K562 (cell line): ENCODE data around the gene CTNS. TPM values are rescaled to one million over a fixed set of nuclear protein-coding genes. Genes with fewer than 3 reads are reported as not detected.

Source experiments
- ADNP ChIP-seq: fragments of 200-800 bp; sonication (Bioruptor generic); IDR thresholded peaks from 2 replicates; pipeline ENCODE4 v1.6.1; 2016; ENCODE audit warnings: missing genetic modification characterization, missing compliant biosample characterization
- CTCF ChIP-seq, 3 experiments: IDR thresholded peaks in 2 of 3; conservative IDR thresholded peaks in 1 of 3; 2 replicates each; pipeline ENCODE4 v1.5.1; 2011 to 2012; ENCODE audit warnings: low read length in 3 of 3, mild to moderate bottlenecking in 3 of 3, control low read depth in 2 of 3, improper control_type of control experiment in 1 of 3, inconsistent platforms in 1 of 3, low read depth in 1 of 3, mixed read lengths in 1 of 3, moderate library complexity in 1 of 3; ENCODE audit not compliant: insufficient read depth in 2 of 3
- GABPB2 ChIP-seq: fragments of 250-450 bp; sonication (Bioruptor Pico); conservative IDR thresholded peaks from 2 replicates; pipeline ENCODE4 v1.5.1; 2021; ENCODE audit warnings: mild to moderate bottlenecking
- NR2F6 ChIP-seq: fragments of 450-650 bp; formaldehyde crosslinking; IDR thresholded peaks from 2 replicates; pipeline ENCODE4 v1.4.0; 2020; ENCODE audit warnings: mild to moderate bottlenecking
- POLR2G ChIP-seq: fragments of 200-400 bp; formaldehyde crosslinking; IDR thresholded peaks from 2 replicates; pipeline ENCODE4 v1.6.1; 2017; ENCODE audit warnings: low read depth, mild to moderate bottlenecking, antibody characterized with exemption, low read length, moderate library complexity
- RFX5 ChIP-seq: IDR thresholded peaks from 2 replicates; pipeline ENCODE4 v1.6.1; 2011; ENCODE audit warnings: low read depth, mild to moderate bottlenecking, improper control_type of control experiment, low read length
- SNIP1 ChIP-seq: fragments of 450-650 bp; IDR thresholded peaks from 2 replicates; pipeline ENCODE4 v1.7.1; 2017; ENCODE audit warnings: low read depth, mild to moderate bottlenecking
- SPI1 ChIP-seq: IDR thresholded peaks from 2 replicates; pipeline ENCODE4 v1.6.1; 2011; ENCODE audit warnings: low read depth, low read length, control low read depth, borderline replicate concordance
- TFAM ChIP-seq: fragments of 250-450 bp; sonication (Bioruptor Pico); conservative IDR thresholded peaks from 2 replicates; pipeline ENCODE4 v1.5.0; 2021; ENCODE audit warnings: mild to moderate bottlenecking, moderate library complexity
- YBX1 ChIP-seq: fragments of 450-650 bp; IDR thresholded peaks from 2 replicates; pipeline ENCODE4 v1.7.1; 2016; ENCODE audit warnings: mild to moderate bottlenecking
- ZBTB17 ChIP-seq: fragments of 450-650 bp; formaldehyde crosslinking; IDR thresholded peaks from 2 replicates; pipeline ENCODE4 v1.4.0; 2020; ENCODE audit warnings: mild to moderate bottlenecking
- ZNF197 ChIP-seq: fragments of 200-800 bp; sonication (Bioruptor generic); IDR thresholded peaks from 2 replicates; pipeline ENCODE4 v1.6.1; 2016; ENCODE audit warnings: low read depth, missing genetic modification characterization, missing compliant biosample characterization
- ZNF224 ChIP-seq: sonication (generic); formaldehyde crosslinking; IDR thresholded peaks from 2 replicates; pipeline ENCODE4 v1.8.0; 2022; ENCODE audit warnings: mild to moderate bottlenecking, missing genetic modification reagents
- ZNF24 ChIP-seq: fragments of 450-650 bp; IDR thresholded peaks from 2 replicates; pipeline ENCODE4 v1.6.1; 2016
- ZNF76 ChIP-seq: fragments of 250-450 bp; sonication (Bioruptor Pico); IDR thresholded peaks from 2 replicates; pipeline ENCODE4 v1.4.0; 2020; ENCODE audit warnings: mild to moderate bottlenecking, moderate library complexity, borderline replicate concordance
- polyA plus RNA-seq, 8 experiments: library from polyadenylated mRNA; depleted of rRNA in 4 of 8; stranded (reverse) in 5 of 8; unstranded in 3 of 8; fragments of >200 nt; fragmentation: Nextera tagmentation in 2 of 8; fragmentation: Illumina TruSeq in 1 of 8; extraction: Ambion mirVana in 2 of 8; extraction: Trizol in 1 of 8; gene quantifications; 2 replicates each; pipeline versions ENCODE4 v1.2.1 to v1.2.3, GENCODE V29; 2011 to 2014; ENCODE audit warnings: inconsistent platforms in 1 of 8, missing spikeins in 1 of 8
- total RNA-seq, 7 experiments: library from RNA; depleted of rRNA in 6 of 7; stranded (reverse); fragments of >200 nt in 6 of 7; fragmentation: Illumina TruSeq in 2 of 7; extraction: Trizol in 2 of 7; gene quantifications; 2 replicates each; pipeline versions ENCODE4 v1.2.1 to v1.2.3, GENCODE V29; 2011 to 2021; ENCODE audit warnings: low replicate concordance in 1 of 7
- TF ChIP-seq, protein P1 (sequence below): fragments of 250-450 bp; sonication (Bioruptor Pico); IDR thresholded peaks from 2 replicates; pipeline ENCODE4 v1.5.0; 2021
- TF ChIP-seq, protein P2 (sequence below), 2 experiments: fragments of 450-650 bp; formaldehyde crosslinking in 1 of 2; IDR thresholded peaks; 2 replicates each; pipeline versions ENCODE4 v1.4.0 to v1.6.1; 2014 to 2020; ENCODE audit warnings: mild to moderate bottlenecking in 2 of 2, borderline replicate concordance in 1 of 2, low read depth in 1 of 2

The CTNS gene
- total and polyA plus RNA-seq, 9 of the 15 experiments (the other 6 are each of a cell fraction or from before 2014, with no cell fraction given): 0.66 to 8.4 (median 4.9) TPM

- TF ChIP-seq, protein P1, sequence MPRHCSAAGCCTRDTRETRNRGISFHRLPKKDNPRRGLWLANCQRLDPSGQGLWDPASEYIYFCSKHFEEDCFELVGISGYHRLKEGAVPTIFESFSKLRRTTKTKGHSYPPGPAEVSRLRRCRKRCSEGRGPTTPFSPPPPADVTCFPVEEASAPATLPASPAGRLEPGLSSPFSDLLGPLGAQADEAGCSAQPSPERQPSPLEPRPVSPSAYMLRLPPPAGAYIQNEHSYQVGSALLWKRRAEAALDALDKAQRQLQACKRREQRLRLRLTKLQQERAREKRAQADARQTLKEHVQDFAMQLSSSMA (CRISPR knock-in tag): no peak
- TF ChIP-seq SPI1 (no peak), ZNF197 (CRISPR knock-in tag) (no peak), ADNP (tag) (no peak), ZBTB17 (CRISPR knock-in tag) (no peak), GABPB2 (CRISPR knock-in tag) (no peak), CTCF (IDR thresholded peaks at IDR 0.05 in 2 of 3, conservative IDR thresholded peaks at IDR 0.05 in 1 of 3; ENCODE audit: insufficient read depth in 2 of 3, low read depth in 1 of 3, low read length in 3 of 3) (peak in 1 of 3 experiments; percentile 8; a peak in 1 of 6 replicates), ZNF224 (CRISPR knock-in tag) (no peak), POLR2G (no peak), NR2F6 (no peak), SNIP1 (no peak), YBX1 (no peak), TFAM (no peak), ZNF24 (no peak), ZNF76 (CRISPR knock-in tag) (no peak), RFX5 (no peak)
- TF ChIP-seq, protein P2, sequence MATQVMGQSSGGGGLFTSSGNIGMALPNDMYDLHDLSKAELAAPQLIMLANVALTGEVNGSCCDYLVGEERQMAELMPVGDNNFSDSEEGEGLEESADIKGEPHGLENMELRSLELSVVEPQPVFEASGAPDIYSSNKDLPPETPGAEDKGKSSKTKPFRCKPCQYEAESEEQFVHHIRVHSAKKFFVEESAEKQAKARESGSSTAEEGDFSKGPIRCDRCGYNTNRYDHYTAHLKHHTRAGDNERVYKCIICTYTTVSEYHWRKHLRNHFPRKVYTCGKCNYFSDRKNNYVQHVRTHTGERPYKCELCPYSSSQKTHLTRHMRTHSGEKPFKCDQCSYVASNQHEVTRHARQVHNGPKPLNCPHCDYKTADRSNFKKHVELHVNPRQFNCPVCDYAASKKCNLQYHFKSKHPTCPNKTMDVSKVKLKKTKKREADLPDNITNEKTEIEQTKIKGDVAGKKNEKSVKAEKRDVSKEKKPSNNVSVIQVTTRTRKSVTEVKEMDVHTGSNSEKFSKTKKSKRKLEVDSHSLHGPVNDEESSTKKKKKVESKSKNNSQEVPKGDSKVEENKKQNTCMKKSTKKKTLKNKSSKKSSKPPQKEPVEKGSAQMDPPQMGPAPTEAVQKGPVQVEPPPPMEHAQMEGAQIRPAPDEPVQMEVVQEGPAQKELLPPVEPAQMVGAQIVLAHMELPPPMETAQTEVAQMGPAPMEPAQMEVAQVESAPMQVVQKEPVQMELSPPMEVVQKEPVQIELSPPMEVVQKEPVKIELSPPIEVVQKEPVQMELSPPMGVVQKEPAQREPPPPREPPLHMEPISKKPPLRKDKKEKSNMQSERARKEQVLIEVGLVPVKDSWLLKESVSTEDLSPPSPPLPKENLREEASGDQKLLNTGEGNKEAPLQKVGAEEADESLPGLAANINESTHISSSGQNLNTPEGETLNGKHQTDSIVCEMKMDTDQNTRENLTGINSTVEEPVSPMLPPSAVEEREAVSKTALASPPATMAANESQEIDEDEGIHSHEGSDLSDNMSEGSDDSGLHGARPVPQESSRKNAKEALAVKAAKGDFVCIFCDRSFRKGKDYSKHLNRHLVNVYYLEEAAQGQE (IDR thresholded peaks at IDR 0.05; ENCODE audit: borderline replicate concordance): peak; percentile 2; the same call in 1 of the 2 replicates
- TF ChIP-seq, protein P2 (CRISPR knock-in tag; IDR thresholded peaks at IDR 0.05; ENCODE audit: low read depth): no peak
These were observed 3.5 kb downstream of the CTNS start (continued) for GRCh38 chr17:3639981-3640596.
